ENCODE measurements around the gene VAMP5.

VAMP5 gene

GRCh38 chr2:85596486-85597143, 12.4 kb downstream of the VAMP5 start:
- Mint-ChIP-seq H3K27me3 (ENCODE audit: low read depth, poor library complexity) (no peaks in the 10 kb centered on the region), H3K4me3 (peak overlapping the region; percentile 100), H3K4me1 (peaks cover 40% of the 10 kb centered on the region), H3K36me3 (ENCODE audit: low read depth) (no peaks in the 10 kb centered on the region), H3K27ac (no peak overlapping the region), H3K9me3 (no peaks in the 10 kb centered on the region)
- DNase-seq = no peak
- no peak for TF ChIP-seq CTCF (IDR thresholded peaks at IDR 0.05)

- Mint-ChIP-seq H3K27me3 (ENCODE audit: low read depth, poor library complexity) (no peaks in the 10 kb centered on the region), H3K4me1 (peaks cover 43% of the 10 kb centered on the region), H3K27ac (no peak overlapping the region), H3K36me3 (ENCODE audit: low read depth) (no peaks in the 10 kb centered on the region), H3K4me3 (peak overlapping the region; percentile 100), H3K9me3 (no peaks in the 10 kb centered on the region)
- no peak for DNase-seq
- no peak for TF ChIP-seq CTCF (IDR thresholded peaks at IDR 0.05)
Observed at GRCh38 chr2:85597241-85597640, 13.0 kb downstream of the VAMP5 start.

GRCh38 chr2:85598594-85599340, 14.5 kb downstream of the VAMP5 start:
- Mint-ChIP-seq H3K27ac (peak overlapping the region; percentile 66), H3K9me3 (no peaks in the 10 kb centered on the region), H3K4me1 (peaks cover 51% of the 10 kb centered on the region), H3K36me3 (ENCODE audit: low read depth) (no peaks in the 10 kb centered on the region), H3K27me3 (ENCODE audit: low read depth, poor library complexity) (no peaks in the 10 kb centered on the region), H3K4me3 (no peak overlapping the region)
- no peak for DNase-seq
- TF ChIP-seq CTCF (IDR thresholded peaks at IDR 0.05) = no peak

- Mint-ChIP-seq H3K36me3 (ENCODE audit: low read depth) (no peaks in the 10 kb centered on the region), H3K9me3 (no peaks in the 10 kb centered on the region), H3K4me3 (no peak overlapping the region), H3K4me1 (peaks cover 48% of the 10 kb centered on the region), H3K27ac (peak overlapping the region; percentile 66), H3K27me3 (ENCODE audit: low read depth, poor library complexity) (no peaks in the 10 kb centered on the region)
- no peak for TF ChIP-seq CTCF (IDR thresholded peaks at IDR 0.05)
- DNase-seq = no peak
Observed at GRCh38 chr2:85599468-85600234, 15.4 kb downstream of the VAMP5 start.

- no peaks in the 10 kb centered on the region for H3K9me3 Mint-ChIP-seq
- peaks cover 49% of the 10 kb centered on the region for H3K4me1 Mint-ChIP-seq
- no peak for TF ChIP-seq CTCF (IDR thresholded peaks at IDR 0.05)
- no peaks in the 10 kb centered on the region for H3K36me3 Mint-ChIP-seq (ENCODE audit: low read depth)
- no peak for DNase-seq
- H3K4me3 Mint-ChIP-seq = no peak overlapping the region
- peak overlapping the region; percentile 48 for H3K27ac Mint-ChIP-seq
- no peaks in the 10 kb centered on the region for H3K27me3 Mint-ChIP-seq (ENCODE audit: low read depth, poor library complexity)
Observed at GRCh38 chr2:85600235-85600575, 16.0 kb downstream of the VAMP5 start.
